Right kidney (tissue), 9 donors: ENCODE data around the gene CCNJ.
A peak's percentile ranks its signal among the peaks of the same experiment; 100 is the strongest.
"Not testable (repeated sequence)": the region's sequence is repeated elsewhere in the genome, so short reads cannot be mapped to it uniquely, and the experiment has no call there.

Experiments used
- DNase-seq: peaks from one replicate; pipeline ENCODE4 v3.0.0-alpha.2; 2016
- long read RNA-seq, 8 donors: transcript quantifications; one replicate each; lab custom pipeline, GENCODE V29; 2026

Gene CCNJ
- long read RNA-seq, donor 1, partial matches to known transcripts: 0 of 4 reads
- long read RNA-seq, donor 1, other reads (novel, unspliced or antisense): 0 of 4 reads
- long read RNA-seq, donor 2, partial matches to known transcripts: 0 of 2 reads
- long read RNA-seq, donor 2, other reads (novel, unspliced or antisense): 0 of 2 reads
- long read RNA-seq, donor 3, partial matches to known transcripts: 0 of 4 reads
- long read RNA-seq, donor 3, other reads (novel, unspliced or antisense): 0 of 4 reads
- long read RNA-seq, donor 4, partial matches to known transcripts: 7 of 11 reads
- long read RNA-seq, donor 4, other reads (novel, unspliced or antisense): 0 of 11 reads
- long read RNA-seq, donor 5, partial matches to known transcripts: 0 of 2 reads
- long read RNA-seq, donor 5, other reads (novel, unspliced or antisense): 0 of 2 reads
- long read RNA-seq, donor 6, partial matches to known transcripts: 5 of 8 reads
- long read RNA-seq, donor 6, other reads (novel, unspliced or antisense): 0 of 8 reads
- long read RNA-seq, donor 7, transcript CCNJ-203 (6 exons, 2,677 nt): major isoform, 9 of 11 reads
- long read RNA-seq, donor 7, partial matches to known transcripts: 0 of 11 reads
- long read RNA-seq, donor 7, other reads (novel, unspliced or antisense): 0 of 11 reads
- long read RNA-seq, donor 8, partial matches to known transcripts: 0 of 2 reads
- long read RNA-seq, donor 8, other reads (novel, unspliced or antisense): 0 of 2 reads

DNA sequence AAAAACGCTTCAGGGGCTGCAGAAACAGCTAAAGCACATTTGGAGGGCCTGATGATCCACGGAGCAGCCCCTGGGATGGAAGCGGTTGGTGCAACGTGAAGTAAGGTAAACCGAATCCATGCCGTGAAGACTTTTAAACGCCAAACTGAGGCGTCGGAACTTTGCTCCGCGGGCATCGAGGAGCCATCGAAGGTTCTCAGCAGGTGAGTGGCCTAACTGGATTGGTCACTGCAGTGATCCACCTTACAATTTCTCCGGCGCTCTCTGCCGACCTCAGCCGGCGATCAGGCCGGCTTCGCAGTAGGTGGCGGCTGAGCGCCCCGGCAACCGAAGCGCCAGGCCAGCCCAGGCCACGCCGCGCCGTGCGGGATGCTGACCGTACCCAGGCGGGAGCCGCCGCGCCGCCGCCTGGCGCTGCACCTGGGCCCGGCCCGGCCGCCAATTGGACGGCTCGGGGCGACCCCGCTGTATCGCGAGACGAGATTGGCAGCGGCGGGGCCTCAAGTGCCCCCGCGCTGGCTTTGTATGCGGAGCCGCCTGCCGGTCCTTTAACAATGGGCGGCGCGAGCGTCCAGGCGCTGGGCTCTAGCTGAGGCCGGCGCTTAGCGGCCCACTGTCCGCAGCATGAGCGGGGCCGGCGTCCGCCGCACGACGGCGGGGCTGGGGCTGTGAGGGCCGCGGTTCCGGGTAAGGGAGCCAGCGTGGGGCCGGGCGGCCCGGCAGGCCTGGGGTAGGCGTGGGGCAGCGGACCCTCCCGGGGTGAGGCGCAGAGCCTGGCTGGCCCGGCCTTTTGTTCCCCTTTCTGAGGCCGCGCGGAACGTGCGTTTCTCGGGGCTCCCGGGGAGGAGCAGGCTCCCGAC, at the start of gene CCNJ:
Gene CCNJ, plus strand, starts transcription at position 551 of the 860 bp plus-strand sequence. CDS start 811 bp downstream, outside the sequence.
- peak; percentile 97 for DNase-seq

- DNase-seq: not testable (repeated sequence)
Measured at GRCh38 chr10:95994376-95994775, 49.0 kb upstream of the CCNJ start.

DNA sequence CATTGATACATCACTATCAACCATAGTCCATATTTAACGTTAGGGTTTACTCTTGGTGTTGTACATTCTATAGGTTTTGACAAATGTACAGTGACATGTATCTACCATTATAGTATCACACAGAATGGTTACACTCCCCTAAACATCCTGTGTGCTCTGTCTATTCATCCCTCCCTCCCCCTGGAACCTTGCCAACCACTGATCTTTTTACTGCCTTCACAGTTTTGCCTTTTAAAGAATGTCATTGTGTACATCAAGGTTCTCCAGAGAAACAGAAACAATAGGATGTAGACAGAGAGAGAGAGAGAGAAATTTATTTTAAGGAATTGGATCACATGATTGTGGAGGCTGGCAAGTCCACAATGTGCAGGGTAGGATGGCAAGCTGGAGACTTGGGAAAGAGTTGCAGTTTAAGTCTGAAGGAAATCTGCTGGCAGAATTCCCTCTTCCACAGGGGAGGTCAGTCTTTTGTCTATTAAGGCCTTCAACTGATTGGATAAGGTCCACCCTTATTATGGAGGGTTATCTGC, 45.1 kb upstream of the CCNJ start:
- no peak for DNase-seq

DNA sequence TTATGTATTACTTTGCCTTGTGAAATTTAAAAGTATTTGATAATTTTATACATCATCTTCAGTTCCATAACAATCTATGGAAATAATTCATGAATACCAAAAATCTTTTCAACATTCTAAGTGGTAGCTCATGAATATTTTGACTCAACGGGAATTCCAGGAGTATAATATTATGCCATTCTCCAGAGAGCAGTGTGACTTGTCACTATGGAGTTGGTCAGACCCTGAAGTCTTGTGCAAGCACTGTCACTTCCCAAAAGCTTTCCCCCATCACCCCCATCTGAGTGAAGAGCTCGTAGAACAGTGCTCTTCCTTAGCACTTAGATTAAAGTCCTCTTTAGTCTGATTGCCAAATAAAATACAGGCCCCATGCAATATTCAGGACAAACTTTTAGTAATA, 29.4 kb upstream of the CCNJ start:
- no peak for DNase-seq

DNA sequence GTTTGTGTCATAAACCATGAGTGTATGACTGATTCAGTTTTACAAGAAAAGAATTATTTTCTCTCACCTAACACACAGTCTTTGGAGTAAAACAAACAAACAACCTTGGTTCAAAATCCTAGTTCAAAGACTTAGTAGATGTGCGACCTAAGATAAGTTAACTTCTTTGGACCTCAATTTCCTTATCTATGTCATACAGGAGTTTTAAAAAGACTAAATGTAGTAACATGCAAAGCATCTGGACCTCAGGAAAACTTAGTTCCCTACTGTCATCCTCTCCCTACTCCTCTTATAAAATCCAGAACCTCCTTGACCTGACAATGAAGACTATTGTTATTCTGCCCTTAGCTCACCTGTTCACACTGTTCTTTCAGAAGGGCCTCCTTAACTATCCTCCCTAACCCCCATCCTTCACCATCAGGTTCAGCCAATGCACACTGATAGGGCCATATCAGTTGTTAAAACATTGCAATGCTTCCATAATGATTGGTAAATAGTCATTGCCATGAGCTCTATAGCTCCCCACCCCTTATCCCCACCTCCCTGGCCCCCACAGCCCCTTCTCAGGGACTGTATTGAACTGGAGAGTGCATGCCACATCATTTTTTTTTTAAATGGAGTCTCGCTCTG, 28.8 kb upstream of the CCNJ start:
- no peak for DNase-seq

GRCh38 chr10:96017191-96017687, 26.1 kb upstream of the CCNJ start:
- DNase-seq: peak; percentile 52

DNA sequence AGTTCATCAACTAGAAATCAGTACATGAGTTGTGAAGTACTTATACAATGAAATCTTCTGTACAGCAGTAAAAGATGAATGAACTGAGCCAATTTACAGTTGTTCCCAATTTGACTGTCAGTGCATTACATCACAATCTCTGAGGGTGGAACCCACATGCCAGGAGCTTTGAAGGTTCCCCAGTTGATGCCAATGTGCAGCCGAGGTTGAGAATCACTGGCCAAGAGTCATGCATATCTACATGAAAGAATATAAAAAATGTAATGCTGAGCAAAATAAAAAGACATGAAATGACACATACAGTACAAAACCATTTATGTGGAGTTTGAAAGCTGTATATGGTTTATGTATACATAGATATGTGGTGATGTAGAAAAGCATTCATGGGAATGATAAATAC, 22.1 kb upstream of the CCNJ start:
- no peak for DNase-seq

DNA sequence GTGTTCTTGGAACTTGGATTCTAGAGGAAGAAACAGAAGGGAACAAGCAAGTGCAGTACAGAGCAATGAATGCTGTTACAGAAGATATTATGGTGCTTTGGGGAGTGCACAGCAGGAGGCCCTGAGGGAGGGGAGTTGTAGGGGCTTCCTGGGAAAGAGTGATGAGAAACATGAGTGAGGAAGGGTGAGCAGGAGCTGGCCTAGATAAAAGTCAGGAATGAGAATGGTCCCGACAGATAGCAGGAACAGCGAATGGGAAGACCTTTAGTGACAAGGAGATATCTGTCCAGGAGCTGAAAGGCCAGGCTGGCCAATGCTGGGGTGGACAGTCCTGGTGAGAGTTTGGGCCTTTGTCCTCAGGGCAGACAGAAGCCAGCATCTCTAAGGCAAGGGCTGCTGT, 20.6 kb upstream of the CCNJ start:
- no peak for DNase-seq

- DNase-seq: no peak
Measured at GRCh38 chr10:96023168-96023567, 20.2 kb upstream of the CCNJ start.

DNA sequence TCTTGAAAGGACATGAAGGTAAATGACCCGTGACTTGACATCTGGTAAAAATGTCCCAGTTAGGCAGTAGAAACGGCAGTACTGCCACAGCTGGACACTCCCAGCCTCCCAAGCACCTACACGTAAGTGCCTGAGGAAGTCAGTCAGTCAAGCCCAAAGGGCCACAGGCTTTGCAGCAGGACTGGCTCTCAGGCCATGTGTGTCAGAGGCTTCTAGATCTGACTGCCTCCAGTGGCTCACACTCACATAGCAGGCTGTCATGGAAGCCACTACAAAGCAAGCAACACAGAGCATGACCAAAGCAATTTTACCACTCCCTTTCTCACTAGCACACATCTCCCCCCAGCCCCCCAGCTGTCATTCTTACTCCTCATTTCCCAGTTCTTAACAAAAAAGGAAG, 17.8 kb upstream of the CCNJ start:
- no peak for DNase-seq

- no peak for DNase-seq
Measured at GRCh38 chr10:96034625-96035024, 8.8 kb upstream of the CCNJ start.

GRCh38 chr10:96038476-96039387, 4.7 kb upstream of the CCNJ start:
- DNase-seq: no peak

DNA sequence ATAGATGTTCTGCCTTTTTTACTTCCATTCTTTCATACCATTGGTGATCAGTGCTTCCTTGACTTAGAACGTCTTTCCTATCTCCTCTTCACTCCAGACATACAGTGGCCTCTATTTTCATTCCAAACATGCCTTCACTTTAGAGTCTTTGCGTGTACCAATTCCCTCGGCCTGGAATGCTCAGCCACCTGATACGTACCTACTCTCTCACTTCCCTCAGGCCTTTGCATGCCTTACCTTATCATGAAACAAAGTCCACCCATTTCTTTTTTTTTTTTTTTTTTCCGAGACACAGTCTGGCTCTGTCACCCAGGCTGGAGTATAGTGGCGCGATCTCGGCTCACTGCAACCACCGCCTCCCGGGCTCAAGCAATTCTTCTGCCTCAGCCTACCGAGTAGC, 2.2 kb upstream of the CCNJ start:
- DNase-seq: no peak

DNA sequence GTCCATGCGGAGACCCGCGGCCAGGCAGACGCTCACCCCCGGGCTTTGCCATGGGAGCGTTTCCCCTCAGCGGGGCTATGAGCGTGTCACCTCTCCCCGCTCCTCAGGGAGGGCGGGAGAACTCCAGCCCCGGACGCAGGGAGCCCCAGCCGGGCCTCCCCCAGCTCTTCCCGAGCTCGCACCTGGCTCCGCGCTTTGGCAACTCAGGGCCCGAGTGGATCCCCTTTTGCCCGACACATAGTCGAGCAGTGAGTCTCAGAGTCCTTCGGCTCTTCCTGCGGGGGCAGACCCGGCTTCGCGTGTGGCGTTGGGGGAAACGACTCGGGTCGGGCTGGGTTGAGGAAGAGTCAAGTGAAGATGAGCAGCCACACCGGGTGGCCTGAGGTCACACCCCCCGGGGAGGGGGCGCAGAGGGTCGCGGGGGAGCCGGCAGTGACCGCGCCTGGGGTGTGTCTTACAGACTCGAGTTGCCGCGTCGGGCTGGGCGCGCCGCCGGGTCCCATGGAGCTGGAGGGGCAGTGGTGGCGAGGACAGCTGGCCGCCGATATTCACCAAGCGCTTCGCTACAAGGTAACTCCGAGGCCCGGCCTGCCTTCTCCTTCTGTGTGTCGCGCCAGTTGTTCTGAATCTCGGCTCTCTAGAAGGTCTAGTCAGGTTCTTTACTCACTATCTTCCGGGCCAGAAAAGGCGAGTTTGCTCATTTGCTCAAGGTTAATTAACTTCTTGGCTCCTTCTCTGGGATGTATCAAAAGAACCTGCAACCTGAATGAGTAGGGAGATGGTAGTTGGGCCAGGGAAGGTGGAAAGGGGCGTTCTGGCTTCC, 721 bp downstream of the CCNJ start:
- no peak for DNase-seq

DNA sequence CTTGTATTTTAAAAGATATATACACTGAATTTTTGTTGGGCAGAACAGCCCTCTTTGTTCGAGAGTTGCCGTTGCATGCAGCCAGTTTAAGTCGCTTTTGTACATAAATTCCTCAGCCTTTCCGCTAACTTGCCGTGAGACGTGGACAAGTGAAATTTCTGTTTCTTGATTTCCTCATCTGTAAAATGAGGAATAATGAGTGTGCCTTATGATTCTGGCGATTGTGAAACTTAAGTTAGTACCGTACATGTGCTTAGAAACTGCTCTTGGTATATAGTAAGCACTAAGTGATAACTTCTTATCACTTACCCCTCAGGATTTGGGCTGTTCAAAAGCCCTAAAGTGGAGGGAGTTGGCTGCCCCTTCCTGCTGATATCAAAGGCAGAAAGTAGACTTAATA, 1.4 kb downstream of the CCNJ start:
- no peak for DNase-seq

DNA sequence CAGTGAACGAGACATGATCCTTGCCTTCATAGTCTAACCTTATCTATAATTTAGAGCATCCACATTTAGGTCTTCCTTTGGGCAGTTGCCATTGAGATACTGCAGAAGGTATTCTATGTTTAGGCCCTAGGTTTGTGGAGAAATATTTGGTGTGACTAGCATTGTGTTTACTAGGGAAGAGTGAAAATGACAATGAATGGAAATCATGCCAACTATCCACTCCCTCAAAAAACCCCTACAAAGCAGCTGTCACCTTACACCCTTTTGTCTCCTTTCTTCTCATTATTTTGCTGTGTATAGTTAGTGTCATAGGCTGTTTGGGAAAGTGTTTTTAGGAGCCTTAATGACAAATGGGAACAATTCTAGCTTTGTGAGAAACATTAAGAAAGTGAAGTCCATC, 3.2 kb downstream of the CCNJ start:
- DNase-seq: no peak

- DNase-seq: no peak
Measured at GRCh38 chr10:96047004-96047649, 3.7 kb downstream of the CCNJ start.

DNA sequence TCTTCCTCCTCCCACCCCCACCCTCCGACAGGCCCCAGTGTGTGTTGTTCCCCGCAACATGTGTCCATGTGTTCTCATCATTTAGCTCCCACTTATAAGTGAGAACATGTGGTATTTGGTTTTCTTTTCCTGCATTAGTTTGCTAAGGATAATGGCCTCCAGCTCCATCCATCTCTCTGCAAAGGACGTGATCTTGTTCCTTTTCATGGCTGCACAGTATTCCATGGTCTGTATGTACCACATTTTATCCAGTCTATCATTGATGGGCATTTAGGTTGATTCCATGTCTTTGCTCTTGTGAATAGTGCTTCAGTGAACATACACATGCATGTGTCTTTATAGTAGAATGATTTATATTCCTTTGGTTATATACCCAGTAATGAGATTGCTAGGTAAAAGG, 4.5 kb downstream of the CCNJ start:
- not testable (repeated sequence) for DNase-seq

- no peak for DNase-seq
Measured at GRCh38 chr10:96049340-96049739, 6.0 kb downstream of the CCNJ start.
